Calu3 (cell line): Measurements from ENCODE around the gene DNAJB8. TPM values are rescaled to one million over a fixed set of nuclear protein-coding genes. Genes with fewer than 3 reads are reported as not detected.

Experiments
- BruUV-seq: library from RNA; stranded (reverse); fragments of 400-500 nt; replicated peaks from 2 replicates; lab custom pipeline; 2021; lab: Mats Ljungman, UMichigan
- CTCF ChIA-PET: fragments of 300-600 bp; sonication (Branson Sonifier 250); formaldehyde crosslinking; loops from one replicate; lab custom pipeline; 2022; ENCODE audit warnings: antibody characterized with exemption; lab: Charles Lee
- DNase-seq: peaks from one replicate; pipeline ENCODE4 v3.0.0; 2022
- H3K27ac Mint-ChIP-seq: one replicate; pipeline ENCODE4 v1.8.0; 2022; ENCODE audit warnings: mixed read lengths; ENCODE audit not compliant: unreplicated experiment
- H3K27me3 Mint-ChIP-seq: one replicate; pipeline ENCODE4 v1.8.0; 2022; ENCODE audit warnings: mixed read lengths; ENCODE audit not compliant: unreplicated experiment
- H3K36me3 Mint-ChIP-seq: one replicate; pipeline ENCODE4 v1.8.0; 2022; ENCODE audit warnings: mild to moderate bottlenecking, moderate library complexity, mixed read lengths; ENCODE audit not compliant: insufficient read depth, unreplicated experiment
- H3K4me1 Mint-ChIP-seq: one replicate; pipeline ENCODE4 v1.8.0; 2022; ENCODE audit warnings: mild to moderate bottlenecking, low read depth, mixed read lengths; ENCODE audit not compliant: unreplicated experiment
- H3K4me3 Mint-ChIP-seq: one replicate; pipeline ENCODE4 v1.8.0; 2022; ENCODE audit warnings: mild to moderate bottlenecking, low read depth, moderate library complexity, mixed read lengths; ENCODE audit not compliant: unreplicated experiment
- H3K9me3 Mint-ChIP-seq: one replicate; pipeline ENCODE4 v1.8.0; 2022; ENCODE audit warnings: low read depth, mixed read lengths; ENCODE audit not compliant: unreplicated experiment
- intact Hi-C: fragments of 100-400 bp; cut with micrococcal nuclease; formaldehyde crosslinking; loops from one replicate; pipeline ENCODE4 v1.10.0; 2022; ENCODE audit not compliant: unreplicated experiment
- total RNA-seq: library from RNA; stranded (reverse); gene quantifications from 2 replicates; pipeline ENCODE4 v1.2.3, GENCODE V29; 2022
- TF ChIP-seq, protein P1 (sequence below): fragments of 200-600 bp; IDR thresholded peaks from one replicate; pipeline ENCODE4 v1.8.0; 2022; ENCODE audit warnings: antibody characterized with exemption; ENCODE audit not compliant: unreplicated experiment

DNAJB8 gene
- total RNA-seq, 1 experiment from 2014 or later = not detected

DNA sequence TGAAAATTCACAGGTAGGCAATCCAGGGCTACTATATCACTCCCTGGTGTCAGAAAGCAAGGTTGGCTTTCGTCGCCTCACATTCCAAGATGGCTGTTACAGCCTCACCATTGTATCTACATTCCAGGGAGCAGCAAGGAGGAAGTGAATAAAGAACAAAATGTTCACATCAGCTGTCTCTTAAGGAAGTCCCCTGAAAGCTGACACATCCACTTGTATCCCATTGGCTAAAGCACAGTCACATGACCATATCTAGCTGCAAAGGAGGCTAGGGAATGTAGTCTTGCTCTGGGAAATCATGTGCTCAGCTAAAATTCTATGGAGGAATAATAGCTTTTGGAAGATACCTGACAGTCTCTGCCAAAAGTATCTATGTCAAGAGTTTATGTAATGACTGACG lies 39.1 kb upstream of the DNAJB8 start:
- DNase-seq = no peak
- TF ChIP-seq, protein P1, sequence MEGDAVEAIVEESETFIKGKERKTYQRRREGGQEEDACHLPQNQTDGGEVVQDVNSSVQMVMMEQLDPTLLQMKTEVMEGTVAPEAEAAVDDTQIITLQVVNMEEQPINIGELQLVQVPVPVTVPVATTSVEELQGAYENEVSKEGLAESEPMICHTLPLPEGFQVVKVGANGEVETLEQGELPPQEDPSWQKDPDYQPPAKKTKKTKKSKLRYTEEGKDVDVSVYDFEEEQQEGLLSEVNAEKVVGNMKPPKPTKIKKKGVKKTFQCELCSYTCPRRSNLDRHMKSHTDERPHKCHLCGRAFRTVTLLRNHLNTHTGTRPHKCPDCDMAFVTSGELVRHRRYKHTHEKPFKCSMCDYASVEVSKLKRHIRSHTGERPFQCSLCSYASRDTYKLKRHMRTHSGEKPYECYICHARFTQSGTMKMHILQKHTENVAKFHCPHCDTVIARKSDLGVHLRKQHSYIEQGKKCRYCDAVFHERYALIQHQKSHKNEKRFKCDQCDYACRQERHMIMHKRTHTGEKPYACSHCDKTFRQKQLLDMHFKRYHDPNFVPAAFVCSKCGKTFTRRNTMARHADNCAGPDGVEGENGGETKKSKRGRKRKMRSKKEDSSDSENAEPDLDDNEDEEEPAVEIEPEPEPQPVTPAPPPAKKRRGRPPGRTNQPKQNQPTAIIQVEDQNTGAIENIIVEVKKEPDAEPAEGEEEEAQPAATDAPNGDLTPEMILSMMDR = no peak
- intact Hi-C loops = no loop called here
- H3K4me3 Mint-ChIP-seq = no peak overlapping the region
- peaks cover 9% of the 10 kb centered on the region for H3K36me3 Mint-ChIP-seq
- no peaks in the 10 kb centered on the region for H3K4me1 Mint-ChIP-seq
- peaks cover 50% of the 10 kb centered on the region for H3K27me3 Mint-ChIP-seq
- no peak overlapping the region for H3K27ac Mint-ChIP-seq
- no peaks in the 10 kb centered on the region for H3K9me3 Mint-ChIP-seq
- CTCF ChIA-PET = interaction anchor here (1.2 kb wide), 1 partner anchor 41 kb away, joined by 4 read pairs; no protein-coding TSS in a partner anchor
- no TSS peak for BruUV-seq

DNA sequence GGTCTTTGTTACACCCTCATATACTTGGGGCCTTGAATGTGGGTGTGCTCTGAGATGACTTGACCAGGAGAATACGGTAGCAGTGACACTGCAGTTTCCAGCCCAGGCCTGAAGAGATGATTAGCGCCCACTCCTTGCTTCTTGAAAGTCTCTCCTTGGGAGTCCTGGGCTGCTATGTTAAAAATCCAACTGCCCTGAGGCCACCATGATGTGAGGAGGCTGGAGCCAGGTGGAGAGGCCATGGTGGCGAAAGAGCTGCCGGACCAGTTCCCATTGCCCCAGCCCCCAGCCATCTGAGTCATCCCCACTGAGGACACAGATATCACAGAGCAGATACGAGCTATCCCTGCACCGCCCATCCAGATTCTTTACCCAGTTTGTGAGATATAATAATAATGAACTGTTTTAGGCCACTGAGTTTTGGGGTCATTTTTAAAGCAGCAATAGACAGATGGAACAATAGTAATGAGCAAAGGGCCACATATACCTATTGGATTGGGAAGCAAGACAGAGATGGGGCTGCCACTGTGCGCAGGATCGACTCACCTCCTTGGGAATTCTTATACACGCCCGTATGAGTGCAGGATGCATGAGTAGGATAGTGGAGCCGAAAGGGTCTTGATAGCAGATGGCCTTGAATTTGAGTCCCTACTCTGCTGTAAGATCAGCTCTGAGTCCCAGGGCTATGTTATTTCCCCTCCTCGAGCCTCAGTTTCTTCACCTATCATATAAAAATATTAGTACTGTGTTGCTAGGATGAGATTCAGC lies 38.5 kb upstream of the DNAJB8 start:
- Mint-ChIP-seq H3K36me3 (peaks cover 9% of the 10 kb centered on the region), H3K4me1 (peaks cover under 1% of the 10 kb centered on the region), H3K27ac (no peak overlapping the region), H3K9me3 (no peaks in the 10 kb centered on the region), H3K4me3 (no peak overlapping the region), H3K27me3 (peaks cover 44% of the 10 kb centered on the region)
- intact Hi-C loops = loop anchor here (5.0 kb wide), 1 partner anchor 77 kb away; no protein-coding TSS in a partner anchor
- no TSS peak for BruUV-seq
- DNase-seq = peak; percentile 37
- TF ChIP-seq, protein P1 = no peak
- CTCF ChIA-PET = interaction anchor here (1.2 kb wide), 1 partner anchor 42 kb away, joined by 4 read pairs; no protein-coding TSS in a partner anchor

DNA sequence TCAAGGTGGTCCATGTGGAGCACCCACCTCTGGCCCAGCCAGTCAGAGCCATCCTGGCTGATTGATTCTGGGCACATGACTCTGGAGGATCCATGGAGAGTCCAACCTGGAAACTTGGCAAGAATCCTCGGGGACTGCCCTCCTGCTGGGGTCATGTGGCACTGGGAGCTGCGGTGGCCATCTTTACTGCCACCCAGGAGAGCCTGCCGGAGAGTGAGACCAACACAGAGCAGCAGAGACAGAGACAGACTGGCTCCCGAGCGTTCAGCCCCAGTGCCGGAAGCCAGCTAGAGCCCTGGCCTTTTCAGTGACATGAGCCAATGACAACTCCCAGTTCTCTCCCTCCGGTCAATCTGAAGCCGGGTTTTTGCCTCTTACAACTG lies 37.8 kb upstream of the DNAJB8 start:
- CTCF ChIA-PET = no interaction called here
- H3K4me1 Mint-ChIP-seq = peaks cover 5% of the 10 kb centered on the region
- peak; percentile 0 for DNase-seq
- BruUV-seq = no TSS peak
- no peak overlapping the region for H3K27ac Mint-ChIP-seq
- intact Hi-C loops = loop anchor here (5.0 kb wide), 1 partner anchor 78 kb away; no protein-coding TSS in a partner anchor
- TF ChIP-seq, protein P1 = no peak
- H3K27me3 Mint-ChIP-seq = peaks cover 38% of the 10 kb centered on the region
- H3K4me3 Mint-ChIP-seq = no peak overlapping the region
- H3K36me3 Mint-ChIP-seq = peaks cover 9% of the 10 kb centered on the region
- H3K9me3 Mint-ChIP-seq = no peaks in the 10 kb centered on the region

DNA sequence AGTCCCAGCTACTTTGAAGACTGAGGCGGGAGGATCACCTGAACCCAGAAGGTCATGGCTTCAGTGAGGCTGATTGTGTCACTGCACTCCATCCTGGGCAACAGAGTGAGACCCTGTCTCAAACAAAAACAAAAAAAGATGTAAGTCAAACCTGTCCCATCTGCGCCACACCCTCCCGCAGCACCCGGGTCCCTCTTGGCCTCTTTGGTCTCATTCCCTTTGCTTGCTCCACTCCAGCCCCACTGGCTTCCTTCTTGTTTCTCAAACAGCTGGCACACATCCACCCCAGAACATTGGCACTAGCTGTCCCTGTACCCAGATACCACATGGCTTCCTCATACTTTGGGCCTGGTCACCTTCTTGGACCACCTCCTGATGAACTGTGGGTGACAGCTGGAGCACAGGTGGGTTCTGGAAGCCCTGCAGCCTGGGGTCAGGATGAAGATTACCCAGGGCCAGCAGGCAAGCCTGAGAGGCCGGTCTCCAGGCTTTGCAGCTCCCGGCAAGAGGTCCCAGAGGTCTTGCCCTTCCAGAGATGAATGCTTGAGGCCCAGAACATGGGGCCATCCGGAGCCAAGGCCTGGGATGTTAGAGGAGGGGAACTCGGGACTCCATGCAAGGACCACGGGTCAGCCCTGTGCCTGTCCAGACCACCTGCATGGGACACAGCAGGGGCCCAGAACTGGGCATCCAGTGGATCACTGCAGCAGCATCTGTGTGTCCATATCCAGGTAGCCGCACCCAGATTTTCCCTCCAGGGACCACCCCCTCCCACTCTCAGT lies 37.3 kb upstream of the DNAJB8 start:
- H3K27ac Mint-ChIP-seq = no peak overlapping the region
- no TSS peak for BruUV-seq
- H3K36me3 Mint-ChIP-seq = peaks cover 9% of the 10 kb centered on the region
- intact Hi-C loops = loop anchor here (5.0 kb wide), 1 partner anchor 78 kb away; no protein-coding TSS in a partner anchor
- no peaks in the 10 kb centered on the region for H3K9me3 Mint-ChIP-seq
- DNase-seq = peak; percentile 0
- TF ChIP-seq, protein P1 = no peak
- CTCF ChIA-PET = no interaction called here
- H3K4me3 Mint-ChIP-seq = no peak overlapping the region
- peaks cover 5% of the 10 kb centered on the region for H3K4me1 Mint-ChIP-seq
- peaks cover 32% of the 10 kb centered on the region for H3K27me3 Mint-ChIP-seq
